NCI-H1694 treated with DMSO at 0.1 percent for 48 hours (cell line): Measurements from ENCODE around the gene SLC35F1.

Experiments
- DNase-seq: peaks from one replicate; lab custom pipeline; 2025; lab: John Stamatoyannopoulos, UW

Gene SLC35F1

GRCh38 chr6:118277631-118278030, 370.6 kb downstream of the SLC35F1 start:
- DNase-seq: no peak

GRCh38 chr6:118280210-118280609, 373.1 kb downstream of the SLC35F1 start:
- DNase-seq: no peak

GRCh38 chr6:118281291-118281690, 374.2 kb downstream of the SLC35F1 start:
- no peak for DNase-seq

- peak; percentile 83 for DNase-seq
These were observed 376.7 kb downstream of the SLC35F1 start for GRCh38 chr6:118283766-118284165.

DNA sequence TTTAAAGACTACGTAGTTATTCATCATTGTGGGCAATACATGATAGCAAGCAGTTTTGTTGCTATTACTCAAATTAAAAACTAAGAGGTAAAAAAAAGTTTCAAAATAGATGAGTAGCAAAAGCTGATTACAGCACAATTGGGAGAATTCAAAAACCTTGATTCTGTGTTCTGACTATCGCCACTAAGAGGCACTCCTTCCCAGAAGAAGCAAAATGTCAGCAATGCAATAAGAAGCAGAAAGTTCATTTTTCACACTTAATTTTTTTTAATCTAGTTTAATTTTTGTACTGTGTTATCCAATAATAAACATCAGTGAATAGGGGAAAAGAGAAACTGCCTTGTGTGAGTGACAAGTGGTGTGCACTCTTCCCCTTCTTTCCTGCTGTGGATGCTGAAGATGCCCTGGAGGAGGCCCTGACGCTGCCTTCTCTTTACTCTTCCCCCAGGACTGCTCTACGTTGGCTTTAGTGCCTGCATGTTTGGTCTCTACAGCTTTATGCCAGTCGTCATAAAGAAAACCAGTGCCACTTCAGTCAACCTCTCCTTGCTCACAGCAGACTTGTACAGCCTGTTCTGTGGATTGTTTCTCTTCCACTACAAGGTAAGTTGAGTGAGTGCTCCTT, 377.8 kb downstream of the SLC35F1 start:
- no peak for DNase-seq

DNA sequence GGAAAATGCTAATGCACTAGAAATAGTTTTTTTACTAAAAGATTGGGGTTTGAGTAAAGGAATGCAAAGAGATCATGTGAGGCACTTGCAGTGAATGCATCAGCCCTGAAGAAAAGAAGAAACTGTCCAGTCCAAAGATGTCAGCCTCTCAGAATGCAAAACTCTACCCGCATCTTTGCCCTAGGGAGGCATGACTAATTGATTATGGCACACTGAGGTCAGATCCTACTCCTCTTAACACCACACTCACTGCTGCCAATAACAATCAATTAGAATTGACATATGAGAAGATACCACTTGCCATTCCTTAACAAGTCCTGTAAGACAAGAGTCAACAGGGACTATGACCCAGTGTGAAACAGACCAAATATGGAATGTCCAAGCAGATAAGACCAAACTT, 378.7 kb downstream of the SLC35F1 start:
- DNase-seq: no peak

DNA sequence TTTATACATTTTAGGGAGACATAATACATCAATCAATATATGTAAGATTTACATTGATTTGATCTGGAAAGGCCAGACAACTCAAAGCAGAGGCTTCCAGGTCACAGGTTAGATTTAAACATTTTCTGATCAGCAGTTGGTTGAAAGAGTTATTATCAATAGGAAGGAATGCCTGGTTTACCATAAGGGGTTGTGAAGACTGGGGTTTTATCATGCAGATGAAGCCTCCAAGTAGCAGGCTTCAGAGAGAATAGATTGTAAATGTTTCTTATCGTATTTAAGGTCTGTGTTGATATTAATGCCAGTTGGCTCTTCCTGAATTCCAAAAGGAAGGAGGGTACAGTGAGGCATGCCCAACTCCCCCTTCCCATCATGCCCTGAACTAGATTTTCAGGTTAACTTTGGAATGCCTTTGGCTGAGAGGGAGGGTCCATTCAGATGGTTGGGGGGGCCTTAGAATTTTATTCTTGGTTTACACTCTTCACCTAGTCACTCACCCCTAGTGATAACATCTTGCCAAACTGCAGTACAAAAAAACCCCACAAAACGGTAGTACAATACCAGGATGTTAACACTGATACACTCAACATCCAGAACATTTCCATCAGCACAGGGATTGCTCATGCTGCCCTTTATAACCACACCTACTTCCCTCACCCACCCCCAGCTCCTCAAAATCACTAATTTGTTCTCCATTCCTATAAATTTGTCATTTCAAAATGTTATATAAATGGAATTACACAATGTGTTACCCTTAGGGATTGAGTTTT, 381.5 kb downstream of the SLC35F1 start:
- DNase-seq: no peak

DNA sequence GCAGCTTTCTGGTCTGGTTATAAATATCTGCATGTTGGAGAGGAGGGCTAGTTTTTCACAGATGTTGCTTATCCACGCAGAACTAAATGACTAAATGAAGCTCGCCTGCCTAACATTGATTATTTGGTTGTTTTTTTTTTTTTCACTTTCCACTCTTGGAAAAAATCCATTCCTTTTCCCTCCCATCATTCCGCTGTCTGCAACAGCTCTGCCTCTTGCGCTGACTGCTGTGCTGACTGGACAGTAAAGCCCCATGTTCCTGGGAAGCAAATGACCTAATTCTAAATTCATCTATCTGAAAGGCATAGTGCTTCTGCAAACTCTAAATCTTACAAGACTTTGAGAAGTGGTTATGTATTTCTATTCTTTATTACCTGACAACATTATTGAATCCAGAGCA, 385.5 kb downstream of the SLC35F1 start:
- no peak for DNase-seq

GRCh38 chr6:118294906-118295305, 387.8 kb downstream of the SLC35F1 start:
- DNase-seq: no peak

DNA sequence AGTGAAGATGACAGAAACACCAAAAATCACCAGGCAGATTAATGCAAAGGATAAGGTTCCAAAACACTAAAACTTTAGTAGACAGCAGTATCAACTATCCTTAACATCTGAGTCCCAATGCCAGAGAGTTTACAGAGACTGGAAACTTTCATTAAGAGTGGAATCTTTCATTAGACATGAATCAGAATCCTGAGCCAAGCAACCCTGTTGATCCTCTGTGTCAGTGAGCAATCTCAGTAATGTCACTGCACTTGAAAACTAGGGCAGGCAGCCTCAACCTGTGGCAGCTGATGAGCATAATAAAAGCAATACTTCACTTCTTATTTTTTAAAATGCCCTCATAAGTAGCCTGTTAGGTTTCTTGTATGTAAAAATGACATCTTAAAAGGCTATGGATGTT, 388.3 kb downstream of the SLC35F1 start:
- DNase-seq: no peak

GRCh38 chr6:118296129-118296901, 389.3 kb downstream of the SLC35F1 start:
- no peak for DNase-seq

- no peak for DNase-seq
These were observed 390.8 kb downstream of the SLC35F1 start for GRCh38 chr6:118297821-118298220.

GRCh38 chr6:118298476-118299427, 391.7 kb downstream of the SLC35F1 start:
- no peak for DNase-seq

GRCh38 chr6:118299457-118299856, 392.4 kb downstream of the SLC35F1 start:
- DNase-seq: no peak

DNA sequence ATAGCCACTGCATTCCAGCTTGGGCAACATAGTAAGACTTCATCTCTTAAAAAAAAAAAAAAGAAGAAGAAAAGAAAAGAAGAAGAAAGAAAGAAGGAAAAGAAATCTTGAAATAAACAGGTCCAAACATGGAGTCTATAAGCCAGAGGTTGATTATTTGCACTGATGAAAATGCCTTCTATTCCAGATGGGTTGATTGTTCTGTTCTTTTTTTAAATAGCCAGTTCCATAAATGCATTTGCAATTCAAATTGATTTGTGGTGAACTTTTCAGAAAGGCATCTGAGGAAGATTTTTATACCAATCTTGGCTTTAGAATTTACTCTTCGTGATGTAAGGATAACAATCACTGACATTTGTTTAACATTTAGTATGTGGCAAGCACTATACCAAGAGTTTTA, 397.3 kb downstream of the SLC35F1 start:
- DNase-seq: no peak

GRCh38 chr6:118305081-118305480, 398.0 kb downstream of the SLC35F1 start:
- no peak for DNase-seq

- DNase-seq: no peak
These were observed 399.6 kb downstream of the SLC35F1 start for GRCh38 chr6:118306392-118307238.

DNA sequence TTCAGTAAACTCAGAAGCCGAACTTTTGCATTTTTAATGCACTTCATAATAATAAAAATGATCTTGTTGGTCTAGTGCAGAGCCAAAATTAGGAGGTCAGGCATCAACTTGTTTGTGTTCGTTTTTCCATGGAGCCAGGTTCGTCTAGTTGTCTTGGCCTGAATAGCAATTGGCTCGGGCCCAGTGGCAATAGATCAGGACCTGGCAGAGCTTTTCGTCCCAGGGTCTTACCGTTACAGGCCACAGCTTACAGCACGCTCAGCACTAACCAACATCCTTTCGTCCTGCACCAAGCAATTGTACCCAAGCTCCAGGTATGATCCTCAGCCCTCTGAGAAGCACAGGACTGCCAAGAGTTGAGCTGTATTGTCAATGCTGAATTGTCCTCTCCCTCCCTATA, 400.5 kb downstream of the SLC35F1 start:
- no peak for DNase-seq

DNA sequence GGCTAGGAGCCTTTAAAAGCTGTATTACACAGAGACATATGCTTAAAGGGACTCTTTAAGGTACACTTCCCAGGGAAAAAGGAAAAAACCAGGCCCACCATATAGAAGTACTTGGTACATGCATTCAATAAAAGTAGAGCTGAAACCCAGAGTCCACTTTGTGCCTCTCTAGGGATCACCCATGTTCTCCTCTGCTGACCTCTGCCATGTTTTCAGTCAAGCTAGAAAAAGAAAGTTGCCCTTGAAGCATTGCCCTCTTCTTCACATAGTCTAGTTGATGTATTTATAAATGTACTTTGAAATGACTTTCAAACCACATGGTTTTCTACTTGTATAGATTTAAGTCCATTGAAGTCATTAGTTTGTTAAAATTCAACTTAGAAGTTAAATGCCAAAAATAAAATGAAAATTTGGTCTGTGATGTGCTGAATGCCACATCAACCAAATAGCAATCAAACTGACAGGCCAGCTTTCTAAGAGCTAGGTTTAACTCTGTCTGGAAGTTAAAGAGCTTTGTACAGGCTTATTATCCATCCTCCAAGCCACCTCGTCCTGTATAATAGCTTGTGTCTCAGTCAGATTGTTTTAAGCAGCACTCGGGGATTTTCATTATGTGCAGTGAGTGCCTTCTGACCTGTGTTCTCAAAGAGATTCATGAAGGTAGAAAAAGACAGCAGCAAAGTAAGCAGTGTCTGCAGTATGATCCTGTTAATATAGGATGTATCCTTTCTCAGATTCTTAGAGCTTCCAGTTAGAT, 402.5 kb downstream of the SLC35F1 start:
- DNase-seq: no peak

- DNase-seq: no peak
These were observed 406.1 kb downstream of the SLC35F1 start for GRCh38 chr6:118313208-118313607.
